Activated T-helper 1 cell treated with Interleukin-2 at 50 U/mL for 16 hours (primary cell): ENCODE results near the gene ADGRF3.
"Not testable (repeated sequence)": the region's sequence is repeated elsewhere in the genome, so short reads cannot be mapped to it uniquely, and the experiment has no call there.

Source experiments
- DNase-seq: peaks from one replicate; pipeline ENCODE4 v3.0.0-alpha.2; 2020; ENCODE audit warnings: low read depth

Gene ADGRF3

GRCh38 chr2:26346454-26347053, at the start of gene ADGRF3:
ADGRF3 (minus strand) TSS chr2:26346789; CDS start chr2:26346234, 555 bp downstream.
- peak; percentile 41 for DNase-seq

- no peak for DNase-seq
Observed at GRCh38 chr2:26395394-26395793, 48.8 kb upstream of the ADGRF3 start.

- no peak for DNase-seq
Observed at GRCh38 chr2:26394694-26395093, 48.1 kb upstream of the ADGRF3 start.

- DNase-seq: no peak
Observed at GRCh38 chr2:26387189-26387588, 40.6 kb upstream of the ADGRF3 start.

GRCh38 chr2:26384597-26384996, 38.0 kb upstream of the ADGRF3 start:
- no peak for DNase-seq

- DNase-seq: no peak
Observed at GRCh38 chr2:26384183-26384582, 37.6 kb upstream of the ADGRF3 start.

- no peak for DNase-seq
Observed at GRCh38 chr2:26382564-26382963, 36.0 kb upstream of the ADGRF3 start.

- no peak for DNase-seq
Observed at GRCh38 chr2:26380281-26380680, 33.7 kb upstream of the ADGRF3 start.

GRCh38 chr2:26376799-26377198, 30.2 kb upstream of the ADGRF3 start:
- no peak for DNase-seq

- not testable (repeated sequence) for DNase-seq
Observed at GRCh38 chr2:26370909-26371308, 24.3 kb upstream of the ADGRF3 start.

GRCh38 chr2:26369664-26370063, 23.1 kb upstream of the ADGRF3 start:
- not testable (repeated sequence) for DNase-seq

GRCh38 chr2:26366957-26367356, 20.4 kb upstream of the ADGRF3 start:
- DNase-seq: no peak

GRCh38 chr2:26364669-26365068, 18.1 kb upstream of the ADGRF3 start:
- DNase-seq: no peak

- no peak for DNase-seq
Observed at GRCh38 chr2:26363958-26364357, 17.4 kb upstream of the ADGRF3 start.

GRCh38 chr2:26363323-26363722, 16.7 kb upstream of the ADGRF3 start:
- no peak for DNase-seq

- DNase-seq: no peak
Observed at GRCh38 chr2:26359886-26360473, 13.4 kb upstream of the ADGRF3 start.

- DNase-seq: no peak
Observed at GRCh38 chr2:26356771-26357170, 10.2 kb upstream of the ADGRF3 start.

- no peak for DNase-seq
Observed at GRCh38 chr2:26356111-26356510, 9.5 kb upstream of the ADGRF3 start.

- no peak for DNase-seq
Observed at GRCh38 chr2:26355038-26355995, 8.7 kb upstream of the ADGRF3 start.

- DNase-seq: not testable (repeated sequence)
Observed at GRCh38 chr2:26354469-26354868, 7.9 kb upstream of the ADGRF3 start.

- DNase-seq: no peak
Observed at GRCh38 chr2:26352892-26353291, 6.3 kb upstream of the ADGRF3 start.

- DNase-seq: no peak
Observed at GRCh38 chr2:26351375-26352090, 4.9 kb upstream of the ADGRF3 start.
